ENCODE measurements around the gene GRK1. TPM values are rescaled to one million over a fixed set of nuclear protein-coding genes. Genes with fewer than 3 reads are reported as not detected.

Gene GRK1
- total RNA-seq, 2 experiments from 2014 or later = not detected

GRCh38 chr13:113728571-113729054, 61.6 kb downstream of the GRK1 start:
- H3K27me3 Mint-ChIP-seq = peaks cover 11% of the 10 kb centered on the region
- no peak for DNase-seq
- no peaks in the 10 kb centered on the region for H3K36me3 Mint-ChIP-seq
- no peak overlapping the region for H3K4me3 Mint-ChIP-seq
- no peak overlapping the region for H3K27ac Mint-ChIP-seq
- H3K4me1 Mint-ChIP-seq = peaks cover 5% of the 10 kb centered on the region
- no peak for ATAC-seq
- CTCF ChIA-PET = no interaction called here
- peaks cover 7% of the 10 kb centered on the region for H3K9me3 Mint-ChIP-seq (ENCODE audit: low read depth)

GRCh38 chr13:113729187-113730019, 62.4 kb downstream of the GRK1 start:
- no peak overlapping the region for H3K4me3 Mint-ChIP-seq
- H3K4me1 Mint-ChIP-seq = peaks cover 5% of the 10 kb centered on the region
- peaks cover 11% of the 10 kb centered on the region for H3K9me3 Mint-ChIP-seq (ENCODE audit: low read depth)
- CTCF ChIA-PET = no interaction called here
- ATAC-seq (no peak), DNase-seq (no peak)
- no peaks in the 10 kb centered on the region for H3K36me3 Mint-ChIP-seq
- no peak overlapping the region for H3K27ac Mint-ChIP-seq
- H3K27me3 Mint-ChIP-seq = peaks cover 11% of the 10 kb centered on the region

- H3K36me3 Mint-ChIP-seq = no peaks in the 10 kb centered on the region
- no peak for ATAC-seq
- H3K27me3 Mint-ChIP-seq = peaks cover 11% of the 10 kb centered on the region
- CTCF ChIA-PET = no interaction called here
- no peak overlapping the region for H3K4me3 Mint-ChIP-seq
- H3K27ac Mint-ChIP-seq = no peak overlapping the region
- peaks cover 2% of the 10 kb centered on the region for H3K4me1 Mint-ChIP-seq
- no peak for DNase-seq
- peaks cover 11% of the 10 kb centered on the region for H3K9me3 Mint-ChIP-seq (ENCODE audit: low read depth)
Measured at GRCh38 chr13:113730258-113730691, 63.3 kb downstream of the GRK1 start.

GRCh38 chr13:113730831-113731191, 63.8 kb downstream of the GRK1 start:
- Mint-ChIP-seq H3K27me3 (peaks cover 11% of the 10 kb centered on the region), H3K36me3 (no peaks in the 10 kb centered on the region), H3K9me3 (ENCODE audit: low read depth) (peaks cover 11% of the 10 kb centered on the region), H3K27ac (no peak overlapping the region), H3K4me3 (no peak overlapping the region), H3K4me1 (peaks cover 2% of the 10 kb centered on the region)
- ATAC-seq (no peak), DNase-seq (no peak)
- CTCF ChIA-PET = no interaction called here

GRCh38 chr13:113731192-113732175, 64.5 kb downstream of the GRK1 start:
- H3K27ac Mint-ChIP-seq = no peak overlapping the region
- no peak overlapping the region for H3K4me3 Mint-ChIP-seq
- ATAC-seq = no peak
- H3K36me3 Mint-ChIP-seq = no peaks in the 10 kb centered on the region
- H3K9me3 Mint-ChIP-seq (ENCODE audit: low read depth) = peaks cover 11% of the 10 kb centered on the region
- no peak for DNase-seq
- H3K4me1 Mint-ChIP-seq = peaks cover 2% of the 10 kb centered on the region
- CTCF ChIA-PET = no interaction called here
- peaks cover 11% of the 10 kb centered on the region for H3K27me3 Mint-ChIP-seq

GRCh38 chr13:113732176-113732960, 65.3 kb downstream of the GRK1 start:
- no peak overlapping the region for H3K27ac Mint-ChIP-seq
- H3K4me3 Mint-ChIP-seq = no peak overlapping the region
- H3K27me3 Mint-ChIP-seq = peaks cover 11% of the 10 kb centered on the region
- no peaks in the 10 kb centered on the region for H3K36me3 Mint-ChIP-seq
- ATAC-seq = no peak
- H3K9me3 Mint-ChIP-seq (ENCODE audit: low read depth) = peaks cover 10% of the 10 kb centered on the region
- H3K4me1 Mint-ChIP-seq = peaks cover under 1% of the 10 kb centered on the region
- no peak for DNase-seq
- CTCF ChIA-PET = no interaction called here

- H3K4me1 Mint-ChIP-seq = no peaks in the 10 kb centered on the region
- H3K4me3 Mint-ChIP-seq = no peak overlapping the region
- H3K27me3 Mint-ChIP-seq = peaks cover 11% of the 10 kb centered on the region
- peaks cover 10% of the 10 kb centered on the region for H3K9me3 Mint-ChIP-seq (ENCODE audit: low read depth)
- no peak overlapping the region for H3K27ac Mint-ChIP-seq
- H3K36me3 Mint-ChIP-seq = no peaks in the 10 kb centered on the region
- CTCF ChIA-PET = no interaction called here
- no peak for ATAC-seq
- no peak for DNase-seq
Measured at GRCh38 chr13:113732961-113733950, 66.2 kb downstream of the GRK1 start.

- H3K27me3 Mint-ChIP-seq = peaks cover 9% of the 10 kb centered on the region
- no peak for DNase-seq
- ATAC-seq = no peak
- H3K27ac Mint-ChIP-seq = no peak overlapping the region
- CTCF ChIA-PET = no interaction called here
- H3K9me3 Mint-ChIP-seq (ENCODE audit: low read depth) = peaks cover 10% of the 10 kb centered on the region
- no peaks in the 10 kb centered on the region for H3K36me3 Mint-ChIP-seq
- H3K4me1 Mint-ChIP-seq = no peaks in the 10 kb centered on the region
- no peak overlapping the region for H3K4me3 Mint-ChIP-seq
Measured at GRCh38 chr13:113734099-113734825, 67.2 kb downstream of the GRK1 start.

- H3K9me3 Mint-ChIP-seq (ENCODE audit: low read depth) = peaks cover 10% of the 10 kb centered on the region
- ATAC-seq = no peak
- CTCF ChIA-PET = no interaction called here
- no peak overlapping the region for H3K27ac Mint-ChIP-seq
- peaks cover 9% of the 10 kb centered on the region for H3K27me3 Mint-ChIP-seq
- no peak for DNase-seq
- H3K4me3 Mint-ChIP-seq = no peak overlapping the region
- H3K4me1 Mint-ChIP-seq = no peaks in the 10 kb centered on the region
- H3K36me3 Mint-ChIP-seq = no peaks in the 10 kb centered on the region
Measured at GRCh38 chr13:113734826-113735125, 67.8 kb downstream of the GRK1 start.

- no peak overlapping the region for H3K27ac Mint-ChIP-seq
- no peak overlapping the region for H3K4me3 Mint-ChIP-seq
- ATAC-seq (no peak), DNase-seq (no peak)
- no peaks in the 10 kb centered on the region for H3K4me1 Mint-ChIP-seq
- no peaks in the 10 kb centered on the region for H3K36me3 Mint-ChIP-seq
- H3K9me3 Mint-ChIP-seq (ENCODE audit: low read depth) = peaks cover 10% of the 10 kb centered on the region
- peaks cover 12% of the 10 kb centered on the region for H3K27me3 Mint-ChIP-seq
- CTCF ChIA-PET = no interaction called here
Measured at GRCh38 chr13:113735194-113735593, 68.2 kb downstream of the GRK1 start.

GRCh38 chr13:113735750-113736149, 68.7 kb downstream of the GRK1 start:
- no peak for ATAC-seq
- no peak overlapping the region for H3K27ac Mint-ChIP-seq
- peaks cover 12% of the 10 kb centered on the region for H3K27me3 Mint-ChIP-seq
- peaks cover 10% of the 10 kb centered on the region for H3K9me3 Mint-ChIP-seq (ENCODE audit: low read depth)
- no peaks in the 10 kb centered on the region for H3K36me3 Mint-ChIP-seq
- H3K4me3 Mint-ChIP-seq = no peak overlapping the region
- H3K4me1 Mint-ChIP-seq = peaks cover under 1% of the 10 kb centered on the region
- DNase-seq = no peak
- CTCF ChIA-PET = no interaction called here

- no peak overlapping the region for H3K27ac Mint-ChIP-seq
- H3K4me1 Mint-ChIP-seq = peaks cover 6% of the 10 kb centered on the region
- CTCF ChIA-PET = no interaction called here
- no peak for DNase-seq
- no peak overlapping the region for H3K4me3 Mint-ChIP-seq
- H3K9me3 Mint-ChIP-seq (ENCODE audit: low read depth) = peaks cover 10% of the 10 kb centered on the region
- no peak for ATAC-seq
- H3K27me3 Mint-ChIP-seq = peaks cover 17% of the 10 kb centered on the region
- H3K36me3 Mint-ChIP-seq = no peaks in the 10 kb centered on the region
Measured at GRCh38 chr13:113736258-113736731, 69.3 kb downstream of the GRK1 start.

Measured in activated CD8-positive, alpha-beta memory T cell treated with anti-CD3 and anti-CD28 coated beads, Interleukin-2, amount 10 ng/mL, durations not matched to agents 7 days and 5 days (primary cell).